ENCODE data around the gene TMEM250. TPM values are rescaled to one million over a fixed set of nuclear protein-coding genes. Genes with fewer than 3 reads are reported as not detected.

Gene TMEM250
- total RNA-seq, 1 experiment from 2014 or later: 109 TPM

GRCh38 chr9:136093995-136094881 lies 24.4 kb downstream of the TMEM250 start:
- peak; percentile 73 for DNase-seq (ENCODE audit: low spot score)

- DNase-seq (ENCODE audit: low spot score): no peak
Observed at GRCh38 chr9:136093346-136093986, 25.2 kb downstream of the TMEM250 start.

- DNase-seq (ENCODE audit: low spot score): no peak
Observed at GRCh38 chr9:136092741-136093140, 25.9 kb downstream of the TMEM250 start.

GRCh38 chr9:136092353-136092650 lies 26.4 kb downstream of the TMEM250 start:
- no peak for DNase-seq (ENCODE audit: low spot score)

- DNase-seq (ENCODE audit: low spot score): no peak
Observed at GRCh38 chr9:136091582-136092352, 26.9 kb downstream of the TMEM250 start.

- DNase-seq (ENCODE audit: low spot score): no peak
Observed at GRCh38 chr9:136090768-136091581, 27.7 kb downstream of the TMEM250 start.

GRCh38 chr9:136090056-136090735 lies 28.5 kb downstream of the TMEM250 start:
- DNase-seq (ENCODE audit: low spot score): no peak

GRCh38 chr9:136089697-136090045 lies 29.0 kb downstream of the TMEM250 start:
- DNase-seq (ENCODE audit: low spot score): no peak

- no peak for DNase-seq (ENCODE audit: low spot score)
Observed at GRCh38 chr9:136088939-136089696, 29.6 kb downstream of the TMEM250 start.

GRCh38 chr9:136088481-136088938 lies 30.2 kb downstream of the TMEM250 start:
- DNase-seq (ENCODE audit: low spot score): no peak

- DNase-seq (ENCODE audit: low spot score): no peak
Observed at GRCh38 chr9:136087741-136088480, 30.8 kb downstream of the TMEM250 start.

- no peak for DNase-seq (ENCODE audit: low spot score)
Observed at GRCh38 chr9:136086951-136087740, 31.5 kb downstream of the TMEM250 start.

GRCh38 chr9:136086213-136086881 lies 32.3 kb downstream of the TMEM250 start:
- DNase-seq (ENCODE audit: low spot score): no peak

GRCh38 chr9:136085815-136086212 lies 32.9 kb downstream of the TMEM250 start:
- DNase-seq (ENCODE audit: low spot score): no peak

- no peak for DNase-seq (ENCODE audit: low spot score)
Observed at GRCh38 chr9:136084063-136084944, 34.4 kb downstream of the TMEM250 start.

- no peak for DNase-seq (ENCODE audit: low spot score)
Observed at GRCh38 chr9:136083558-136084062, 35.1 kb downstream of the TMEM250 start.

All from HT-29 (cell line).